H1 (cell line): ENCODE measurements around the gene CDH15.

Source experiments
- CHD2 ChIP-seq: IDR thresholded peaks from 2 replicates; pipeline ENCODE4 v1.6.1; 2012; ENCODE audit warnings: low read length, improper control_type of control experiment
- CTCF ChIP-seq, 3 experiments: IDR thresholded peaks; 1 replicate in 2 of 3; 2 replicates in 1 of 3; pipeline versions ENCODE4 v1.5.1 to v1.6.1; 2011; ENCODE audit warnings: low read length in 3 of 3, mild to moderate bottlenecking in 3 of 3, inconsistent platforms in 2 of 3, low read depth in 1 of 3, moderate library complexity in 1 of 3; ENCODE audit not compliant: insufficient read depth in 1 of 3; ENCODE audit errors: control extremely low read depth in 1 of 3
- EZH2 ChIP-seq: fragments of 200-600 bp; sonication (generic); IDR thresholded peaks from 2 replicates; pipeline ENCODE4 v1.7.1; 2012; ENCODE audit warnings: low read depth, mild to moderate bottlenecking, moderate library complexity, low read length, inconsistent platforms; ENCODE audit not compliant: severe bottlenecking
- GTF2F1 ChIP-seq: IDR thresholded peaks from 2 replicates; pipeline ENCODE4 v1.6.1; 2012; ENCODE audit warnings: low read depth, low read length, improper control_type of control experiment, borderline replicate concordance
- NANOG ChIP-seq: IDR thresholded peaks from 2 replicates; pipeline ENCODE4 v1.6.1; 2011; ENCODE audit warnings: low read length, low read depth, mild to moderate bottlenecking, inconsistent platforms; ENCODE audit not compliant: insufficient read depth, poor library complexity, severe bottlenecking
- PHF8 ChIP-seq: fragments of 200-600 bp; sonication (generic); conservative IDR thresholded peaks from 2 replicates; pipeline ENCODE4 v1.7.1; 2012; ENCODE audit warnings: low read depth, mild to moderate bottlenecking, inconsistent platforms, low read length, moderate library complexity
- POLR2A ChIP-seq, 2 experiments: IDR thresholded peaks; 1 replicate in 1 of 2; 2 replicates in 1 of 2; pipeline ENCODE4 v1.6.1; 2011; ENCODE audit warnings: low read depth in 2 of 2, low read length in 2 of 2, mild to moderate bottlenecking in 2 of 2; ENCODE audit errors: control extremely low read depth in 1 of 2
- POLR2AphosphoS5 ChIP-seq: IDR thresholded peaks from 2 replicates; pipeline ENCODE4 v1.6.1; 2011; ENCODE audit warnings: low read depth, low read length
- SRF ChIP-seq: IDR thresholded peaks from 2 replicates; pipeline ENCODE4 v1.6.1; 2011; ENCODE audit warnings: mild to moderate bottlenecking, low read depth, low read length, moderate library complexity
- SUZ12 ChIP-seq: fragments of 200-600 bp; sonication (generic); IDR thresholded peaks from 2 replicates; pipeline ENCODE4 v1.6.1; 2012; ENCODE audit warnings: mild to moderate bottlenecking, inconsistent platforms, low read length, moderate library complexity, mixed read lengths
- TAF1 ChIP-seq: IDR thresholded peaks from 2 replicates; pipeline ENCODE4 v1.6.1; 2011; ENCODE audit warnings: mild to moderate bottlenecking, low read depth, low read length
- USF2 ChIP-seq: IDR thresholded peaks from 2 replicates; pipeline ENCODE4 v1.6.1; 2011; ENCODE audit warnings: low read length, improper control_type of control experiment

- TF ChIP-seq CTCF (IDR thresholded peaks at IDR 0.05; ENCODE audit: control extremely low read depth in 1 of 3, insufficient read depth in 1 of 3, low read depth in 1 of 3, low read length in 3 of 3) (no peak), POLR2A (IDR thresholded peaks at IDR 0.05; ENCODE audit: control extremely low read depth in 1 of 2, low read depth in 2 of 2, low read length in 2 of 2) (no peak), PHF8 (no peak), CHD2 (no peak), TAF1 (no peak), POLR2AphosphoS5 (no peak), GTF2F1 (no peak), USF2 (no peak), EZH2 (no peak), SUZ12 (no peak), SRF (no peak), NANOG (no peak)
Observed at GRCh38 chr16:89143911-89144675, 27.5 kb upstream of the CDH15 start.
